ENCODE results near the gene NNT. TPM values are rescaled to one million over a fixed set of nuclear protein-coding genes. Genes with fewer than 3 reads are reported as not detected.
"Not testable (repeated sequence)": the region's sequence is repeated elsewhere in the genome, so short reads cannot be mapped to it uniquely, and the experiment has no call there.

NNT gene
- total and polyA plus RNA-seq, 2 donors from 2014 or later = 56.4 to 101 TPM

GRCh38 chr5:43573058-43573457, 29.9 kb upstream of the NNT start:
- Histone ChIP-seq H3K9ac (ENCODE audit: low read length in 3 of 3) (no peak overlapping the region), H3K4me3 (ENCODE audit: low read length in 3 of 3) (no peak overlapping the region), H3K36me3 (ENCODE audit: control insufficient read depth in 2 of 3, insufficient read depth in 3 of 3, low read length in 3 of 3) (peaks cover 0 to 2% (median 0%) of the 10 kb centered on the region in 3 donors), H3K27ac (ENCODE audit: low read depth in 2 of 2, low read length in 2 of 2) (no peak overlapping the region), H3K4me1 (ENCODE audit: control insufficient read depth in 2 of 3, insufficient read depth in 2 of 3, low read depth in 1 of 3, low read length in 3 of 3) (no peaks in the 10 kb centered on the region), H3K9me3 (ENCODE audit: control insufficient read depth in 2 of 3, insufficient read depth in 1 of 3, low read length in 3 of 3) (no peaks in the 10 kb centered on the region), H3K27me3 (ENCODE audit: control insufficient read depth, insufficient read depth, low read length) (no peaks in the 10 kb centered on the region)
- DNase-seq (no peak), FAIRE-seq (no peak)
- intact Hi-C loops (cut with DNase I) = no loop called here
- TF ChIP-seq, protein P1, sequence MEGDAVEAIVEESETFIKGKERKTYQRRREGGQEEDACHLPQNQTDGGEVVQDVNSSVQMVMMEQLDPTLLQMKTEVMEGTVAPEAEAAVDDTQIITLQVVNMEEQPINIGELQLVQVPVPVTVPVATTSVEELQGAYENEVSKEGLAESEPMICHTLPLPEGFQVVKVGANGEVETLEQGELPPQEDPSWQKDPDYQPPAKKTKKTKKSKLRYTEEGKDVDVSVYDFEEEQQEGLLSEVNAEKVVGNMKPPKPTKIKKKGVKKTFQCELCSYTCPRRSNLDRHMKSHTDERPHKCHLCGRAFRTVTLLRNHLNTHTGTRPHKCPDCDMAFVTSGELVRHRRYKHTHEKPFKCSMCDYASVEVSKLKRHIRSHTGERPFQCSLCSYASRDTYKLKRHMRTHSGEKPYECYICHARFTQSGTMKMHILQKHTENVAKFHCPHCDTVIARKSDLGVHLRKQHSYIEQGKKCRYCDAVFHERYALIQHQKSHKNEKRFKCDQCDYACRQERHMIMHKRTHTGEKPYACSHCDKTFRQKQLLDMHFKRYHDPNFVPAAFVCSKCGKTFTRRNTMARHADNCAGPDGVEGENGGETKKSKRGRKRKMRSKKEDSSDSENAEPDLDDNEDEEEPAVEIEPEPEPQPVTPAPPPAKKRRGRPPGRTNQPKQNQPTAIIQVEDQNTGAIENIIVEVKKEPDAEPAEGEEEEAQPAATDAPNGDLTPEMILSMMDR (IDR thresholded peaks at IDR 0.05; ENCODE audit: borderline replicate concordance, extremely low read depth, insufficient read depth) = no peak

- H3K9me3 ChIP-seq (ENCODE audit: control insufficient read depth in 2 of 3, insufficient read depth in 1 of 3, low read length in 3 of 3); H3K9ac ChIP-seq (ENCODE audit: low read length in 3 of 3); H3K4me3 ChIP-seq (ENCODE audit: low read length in 3 of 3); H3K27ac ChIP-seq (ENCODE audit: low read depth in 2 of 2, low read length in 2 of 2); H3K4me1 ChIP-seq (ENCODE audit: control insufficient read depth in 2 of 3, insufficient read depth in 2 of 3, low read depth in 1 of 3, low read length in 3 of 3); H3K27me3 ChIP-seq (ENCODE audit: control insufficient read depth, insufficient read depth, low read length); H3K36me3 ChIP-seq (ENCODE audit: control insufficient read depth in 2 of 3, insufficient read depth in 3 of 3, low read length in 3 of 3); intact Hi-C loops (cut with DNase I); FAIRE-seq: not testable (repeated sequence)
- peak in 1 of 5 donors; percentile 7 for DNase-seq
These were observed 22.4 kb upstream of the NNT start for GRCh38 chr5:43580402-43581210.

- FAIRE-seq (no peak), DNase-seq (no peak)
- no peak overlapping the region for H3K27ac ChIP-seq (ENCODE audit: low read depth in 2 of 2, low read length in 2 of 2)
- H3K4me3 ChIP-seq (ENCODE audit: low read length in 3 of 3) = no peak overlapping the region
- H3K9me3 ChIP-seq (ENCODE audit: control insufficient read depth in 2 of 3, insufficient read depth in 1 of 3, low read length in 3 of 3) = no peaks in the 10 kb centered on the region
- H3K9ac ChIP-seq (ENCODE audit: low read length in 3 of 3) = no peak overlapping the region
- TF ChIP-seq, protein P1 (IDR thresholded peaks at IDR 0.05; ENCODE audit: borderline replicate concordance, extremely low read depth, insufficient read depth) = no peak
- intact Hi-C loops (cut with DNase I) = no loop called here
- no peaks in the 10 kb centered on the region for H3K27me3 ChIP-seq (ENCODE audit: control insufficient read depth, insufficient read depth, low read length)
- peaks cover 0 to 2% (median 0%) of the 10 kb centered on the region in 3 donors for H3K4me1 ChIP-seq (ENCODE audit: control insufficient read depth in 2 of 3, insufficient read depth in 2 of 3, low read depth in 1 of 3, low read length in 3 of 3)
- H3K36me3 ChIP-seq (ENCODE audit: control insufficient read depth in 2 of 3, insufficient read depth in 3 of 3, low read length in 3 of 3) = peaks cover 0 to 2% (median 0%) of the 10 kb centered on the region in 3 donors
These were observed 21.6 kb upstream of the NNT start for GRCh38 chr5:43581398-43581797.

- TF ChIP-seq, protein P1 (IDR thresholded peaks at IDR 0.05; ENCODE audit: borderline replicate concordance, extremely low read depth, insufficient read depth) = no peak
- Histone ChIP-seq H3K9ac (ENCODE audit: low read length in 3 of 3) (no peak overlapping the region), H3K36me3 (ENCODE audit: control insufficient read depth in 2 of 3, insufficient read depth in 3 of 3, low read length in 3 of 3) (no peaks in the 10 kb centered on the region), H3K4me3 (ENCODE audit: low read length in 3 of 3) (no peak overlapping the region), H3K9me3 (ENCODE audit: control insufficient read depth in 2 of 3, insufficient read depth in 1 of 3, low read length in 3 of 3) (no peaks in the 10 kb centered on the region), H3K27ac (ENCODE audit: low read depth in 2 of 2, low read length in 2 of 2) (no peak overlapping the region), H3K4me1 (ENCODE audit: control insufficient read depth in 2 of 3, insufficient read depth in 2 of 3, low read depth in 1 of 3, low read length in 3 of 3) (peaks cover 0 to 2% (median 0%) of the 10 kb centered on the region in 3 donors), H3K27me3 (ENCODE audit: control insufficient read depth, insufficient read depth, low read length) (no peaks in the 10 kb centered on the region)
- intact Hi-C loops (cut with DNase I) = no loop called here
- FAIRE-seq = no peak
- no peak for DNase-seq
These were observed 20.6 kb upstream of the NNT start for GRCh38 chr5:43582082-43583005.

Measured in kidney (tissue), 14 donors.